HG03108 (cell line): ENCODE results near the gene EYS.
"Not testable (repeated sequence)": the region's sequence is repeated elsewhere in the genome, so short reads cannot be mapped to it uniquely, and the experiment has no call there.

Source experiments
- ATAC-seq: cut with Tn5 transposase; IDR thresholded peaks from one replicate; pipeline ENCODE4 v1.9.1; 2021; ENCODE audit warnings: moderate library complexity; ENCODE audit not compliant: unreplicated experiment

Gene EYS

GRCh38 chr6:63883597-63883996 lies 1823.4 kb downstream of the EYS start:
- no peak for ATAC-seq

GRCh38 chr6:63882208-63882607 lies 1824.8 kb downstream of the EYS start:
- ATAC-seq, result no peak

- ATAC-seq, result no peak
Observed at GRCh38 chr6:63881791-63882190, 1825.2 kb downstream of the EYS start.

GRCh38 chr6:63872233-63872632 lies 1834.8 kb downstream of the EYS start:
- ATAC-seq, result no peak

GRCh38 chr6:63868351-63868750 lies 1838.7 kb downstream of the EYS start:
- no peak for ATAC-seq

- ATAC-seq, result no peak
Observed at GRCh38 chr6:63864671-63865318, 1842.2 kb downstream of the EYS start.

- no peak for ATAC-seq
Observed at GRCh38 chr6:63864061-63864460, 1843.0 kb downstream of the EYS start.

GRCh38 chr6:63862486-63863198 lies 1844.4 kb downstream of the EYS start:
- ATAC-seq, result no peak

- ATAC-seq, result no peak
Observed at GRCh38 chr6:63859528-63859927, 1847.5 kb downstream of the EYS start.

GRCh38 chr6:63858691-63859090 lies 1848.3 kb downstream of the EYS start:
- ATAC-seq, result no peak

GRCh38 chr6:63856271-63856670 lies 1850.8 kb downstream of the EYS start:
- no peak for ATAC-seq

GRCh38 chr6:63844287-63844686 lies 1862.7 kb downstream of the EYS start:
- ATAC-seq, result no peak

- ATAC-seq, result no peak
Observed at GRCh38 chr6:63839485-63839884, 1867.5 kb downstream of the EYS start.

- not testable (repeated sequence) for ATAC-seq
Observed at GRCh38 chr6:63828678-63829077, 1878.3 kb downstream of the EYS start.

GRCh38 chr6:63824722-63825121 lies 1882.3 kb downstream of the EYS start:
- ATAC-seq, result no peak

- no peak for ATAC-seq
Observed at GRCh38 chr6:63821442-63821841, 1885.6 kb downstream of the EYS start.

- no peak for ATAC-seq
Observed at GRCh38 chr6:63819831-63820230, 1887.2 kb downstream of the EYS start.

- ATAC-seq, result no peak
Observed at GRCh38 chr6:63817492-63818050, 1889.5 kb downstream of the EYS start.

GRCh38 chr6:63816982-63817436 lies 1890.0 kb downstream of the EYS start:
- no peak for ATAC-seq

- no peak for ATAC-seq
Observed at GRCh38 chr6:63816401-63816981, 1890.5 kb downstream of the EYS start.

GRCh38 chr6:63814459-63814858 lies 1892.6 kb downstream of the EYS start:
- no peak for ATAC-seq

GRCh38 chr6:63813566-63814120 lies 1893.4 kb downstream of the EYS start:
- ATAC-seq, result no peak
